SK-N-SH treated with all-trans-retinoic acid at 6 μM for 48 hours (cell line): ENCODE measurements around the gene TTC33.

ENCODE experiments used
- ATAC-seq: fragments of 200-7000 bp; cut with Tn5 transposase; 3 replicates; pipeline ENCODE4 v1.9.1; 2020; ENCODE audit warnings: mild to moderate bottlenecking, moderate library complexity
- ARNTL ChIP-seq: fragments of 450-650 bp; formaldehyde crosslinking; IDR thresholded peaks from 2 replicates; pipeline ENCODE4 v1.5.0; 2020; ENCODE audit warnings: low read depth, mild to moderate bottlenecking, moderate library complexity, borderline replicate concordance
- BACH2 ChIP-seq: fragments of 250-450 bp; sonication (Bioruptor Pico); IDR thresholded peaks from 2 replicates; pipeline ENCODE4 v1.9.0; 2021; ENCODE audit warnings: mild to moderate bottlenecking, borderline replicate concordance
- CREB5 ChIP-seq: fragments of 250-450 bp; sonication (Bioruptor Pico); IDR thresholded peaks from 2 replicates; pipeline ENCODE4 v1.5.1; 2020; ENCODE audit warnings: low read depth, mild to moderate bottlenecking, moderate library complexity
- CSDC2 ChIP-seq: fragments of 250-450 bp; sonication (Bioruptor Pico); IDR thresholded peaks from 2 replicates; pipeline ENCODE4 v1.5.0; 2020; ENCODE audit warnings: mild to moderate bottlenecking, moderate library complexity
- ESRRG ChIP-seq: fragments of 250-450 bp; sonication (Bioruptor Pico); IDR thresholded peaks from 2 replicates; pipeline ENCODE4 v1.6.1; 2021; ENCODE audit warnings: mild to moderate bottlenecking
- GLIS3 ChIP-seq: fragments of 250-450 bp; sonication (Bioruptor Pico); IDR thresholded peaks from 2 replicates; pipeline ENCODE4 v1.5.0; 2020; ENCODE audit warnings: mild to moderate bottlenecking, moderate library complexity
- ISL1 ChIP-seq: fragments of 250-450 bp; sonication (Bioruptor Pico); IDR thresholded peaks from 2 replicates; pipeline ENCODE4 v2.1.2; 2022; ENCODE audit warnings: mild to moderate bottlenecking, moderate library complexity
- OSR1 ChIP-seq: fragments of 250-450 bp; sonication (Bioruptor Pico); IDR thresholded peaks from 2 replicates; pipeline ENCODE4 v1.8.0; 2022; ENCODE audit warnings: moderate library complexity, mild to moderate bottlenecking, inconsistent platforms
- POU6F1 ChIP-seq: fragments of 250-450 bp; sonication (Bioruptor Pico); IDR thresholded peaks from 2 replicates; pipeline ENCODE4 v1.8.0; 2021; ENCODE audit warnings: low read depth, mild to moderate bottlenecking, moderate library complexity, borderline replicate concordance
- PPARA ChIP-seq: fragments of 250-450 bp; sonication (Bioruptor Pico); IDR thresholded peaks from 2 replicates; pipeline ENCODE4 v1.5.0; 2020; ENCODE audit warnings: mild to moderate bottlenecking, borderline replicate concordance
- RARB ChIP-seq: fragments of 250-450 bp; sonication (Bioruptor Pico); IDR thresholded peaks from 2 replicates; pipeline ENCODE4 v1.8.0; 2021; ENCODE audit warnings: mild to moderate bottlenecking, moderate library complexity
- SNAI2 ChIP-seq: fragments of 250-450 bp; sonication (Bioruptor Pico); IDR thresholded peaks from 2 replicates; pipeline ENCODE4 v1.5.0; 2020; ENCODE audit warnings: mild to moderate bottlenecking, moderate library complexity
- TCF4 ChIP-seq: fragments of 250-450 bp; sonication (Bioruptor Pico); IDR thresholded peaks from 2 replicates; pipeline ENCODE4 v1.8.0; 2021; ENCODE audit warnings: mild to moderate bottlenecking, moderate library complexity, borderline replicate concordance
- TOX ChIP-seq: fragments of 250-450 bp; sonication (Bioruptor Pico); IDR thresholded peaks from 2 replicates; pipeline ENCODE4 v1.8.0; 2021; ENCODE audit warnings: mild to moderate bottlenecking, moderate library complexity, borderline replicate concordance
- TSHZ2 ChIP-seq: fragments of 250-450 bp; sonication (Bioruptor Pico); IDR thresholded peaks from 2 replicates; pipeline ENCODE4 v1.5.0; 2020; ENCODE audit warnings: mild to moderate bottlenecking, moderate library complexity
- ZC3H10 ChIP-seq: fragments of 250-450 bp; sonication (Bioruptor Pico); IDR thresholded peaks from 2 replicates; pipeline ENCODE4 v1.5.1; 2021; ENCODE audit warnings: mild to moderate bottlenecking, moderate library complexity
- ZFP3 ChIP-seq: fragments of 250-450 bp; sonication (Bioruptor Pico); IDR thresholded peaks from 2 replicates; pipeline ENCODE4 v1.5.0; 2020; ENCODE audit warnings: mild to moderate bottlenecking, moderate library complexity
- ZFP30 ChIP-seq: fragments of 450-650 bp; formaldehyde crosslinking; IDR thresholded peaks from 2 replicates; pipeline ENCODE4 v1.5.0; 2022; ENCODE audit warnings: mild to moderate bottlenecking, moderate library complexity
- ZNF565 ChIP-seq: fragments of 450-650 bp; formaldehyde crosslinking; conservative IDR thresholded peaks from 2 replicates; pipeline ENCODE4 v1.5.0; 2020; ENCODE audit warnings: low read depth, mild to moderate bottlenecking, moderate library complexity
- ZNF70 ChIP-seq: fragments of 450-650 bp; formaldehyde crosslinking; IDR thresholded peaks from 2 replicates; pipeline ENCODE4 v1.5.0; 2020; ENCODE audit warnings: mild to moderate bottlenecking, moderate library complexity
- ZNF8 ChIP-seq: fragments of 450-650 bp; formaldehyde crosslinking; IDR thresholded peaks from 2 replicates; pipeline ENCODE4 v1.5.0; 2020; ENCODE audit warnings: mild to moderate bottlenecking, moderate library complexity
- TF ChIP-seq, protein P1 (sequence below): fragments of 250-450 bp; sonication (Bioruptor Pico); IDR thresholded peaks from 2 replicates; pipeline ENCODE4 v1.8.0; 2020; ENCODE audit warnings: mild to moderate bottlenecking, moderate library complexity, borderline replicate concordance
- TF ChIP-seq, protein P2 (sequence below): fragments of 250-450 bp; sonication (Bioruptor Pico); IDR thresholded peaks from 2 replicates; pipeline ENCODE4 v1.5.1; 2021; ENCODE audit warnings: mild to moderate bottlenecking, moderate library complexity

Gene TTC33

DNA sequence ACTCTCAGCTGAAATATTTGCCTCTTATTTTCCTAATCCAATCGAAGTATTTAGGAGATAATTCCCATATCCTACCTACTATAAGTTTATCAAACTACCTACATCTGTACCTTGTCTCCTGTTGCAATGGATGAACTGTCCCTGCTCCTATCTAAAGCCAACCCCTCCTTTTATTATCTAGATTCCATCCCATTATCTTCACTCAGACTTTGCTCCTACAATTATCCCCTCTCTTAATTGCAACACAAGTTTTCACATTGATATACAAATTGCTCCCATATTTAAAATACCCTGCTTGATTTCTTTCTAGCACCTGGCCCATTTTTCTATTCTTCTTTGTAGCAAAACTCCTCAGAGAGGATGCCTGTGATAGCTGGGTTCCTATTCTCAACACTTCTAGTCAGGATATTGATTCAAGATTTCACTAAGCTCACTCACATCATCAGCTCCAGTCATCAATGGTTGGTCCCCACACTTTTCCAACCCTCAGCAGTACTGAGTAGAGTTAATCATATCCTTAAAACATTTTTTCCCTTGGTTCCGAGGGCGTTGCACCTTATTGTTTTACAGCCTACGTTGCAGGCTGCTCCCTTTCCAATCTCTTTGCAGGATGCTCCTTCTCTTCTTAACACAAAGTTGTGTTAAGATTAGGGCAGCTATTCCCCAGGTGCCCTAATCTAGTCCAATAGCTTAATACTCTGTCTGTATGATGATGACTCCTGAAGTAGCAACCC is 253.9 kb downstream of the TTC33 start:
- ATAC-seq: no peak
- no peak for TF ChIP-seq CSDC2

DNA sequence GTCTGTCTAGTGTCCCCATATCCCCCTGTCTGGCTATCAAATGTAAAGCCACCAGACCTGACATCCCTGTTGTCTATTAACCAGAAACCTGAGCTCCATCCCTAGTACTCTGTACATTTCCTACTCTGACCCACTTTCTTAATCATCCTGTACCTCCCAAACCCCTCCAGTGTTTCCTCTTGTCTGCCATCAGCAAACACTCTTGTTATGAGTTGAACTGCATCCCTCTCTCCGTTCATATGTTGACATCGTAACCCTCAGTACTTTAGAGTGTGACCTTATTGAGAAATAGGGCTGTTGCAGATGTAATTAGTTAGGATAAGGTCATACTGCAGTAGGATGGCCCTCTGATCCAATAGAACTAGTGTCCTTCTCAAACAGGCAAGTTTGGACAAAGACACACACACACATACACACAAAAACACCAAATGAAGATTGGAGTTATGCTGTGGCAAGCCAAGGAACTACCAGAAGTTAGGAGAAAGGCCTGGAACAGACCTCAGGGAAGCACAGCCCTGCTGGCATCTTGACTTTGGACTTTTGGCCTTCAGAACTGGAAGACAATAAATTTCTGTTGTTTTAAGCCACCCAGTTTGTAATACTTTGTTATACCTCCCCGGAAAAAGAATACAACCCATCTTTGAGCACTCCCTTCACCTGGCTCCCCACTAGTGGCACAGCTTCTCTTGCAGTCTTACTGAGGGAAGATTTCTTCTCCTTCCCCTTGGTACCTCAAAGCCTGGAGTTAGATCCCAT is 256.1 kb downstream of the TTC33 start:
- TF ChIP-seq ZFP30 (CRISPR knock-in tag) (no peak), RARB (CRISPR knock-in tag) (no peak)
- ATAC-seq: no peak

- TF ChIP-seq CSDC2 (no peak), ISL1 (CRISPR knock-in tag) (no peak), ZNF565 (CRISPR knock-in tag) (no peak), SNAI2 (no peak), CREB5 (CRISPR knock-in tag) (no peak), ESRRG (CRISPR knock-in tag) (no peak), TSHZ2 (CRISPR knock-in tag) (no peak), OSR1 (CRISPR knock-in tag) (no peak), GLIS3 (CRISPR knock-in tag) (no peak), ZNF70 (no peak), ZC3H10 (no peak), BACH2 (CRISPR knock-in tag) (no peak), ZNF8 (CRISPR knock-in tag) (no peak), ZFP3 (CRISPR knock-in tag) (no peak), PPARA (CRISPR knock-in tag) (no peak)
- TF ChIP-seq, protein P1, sequence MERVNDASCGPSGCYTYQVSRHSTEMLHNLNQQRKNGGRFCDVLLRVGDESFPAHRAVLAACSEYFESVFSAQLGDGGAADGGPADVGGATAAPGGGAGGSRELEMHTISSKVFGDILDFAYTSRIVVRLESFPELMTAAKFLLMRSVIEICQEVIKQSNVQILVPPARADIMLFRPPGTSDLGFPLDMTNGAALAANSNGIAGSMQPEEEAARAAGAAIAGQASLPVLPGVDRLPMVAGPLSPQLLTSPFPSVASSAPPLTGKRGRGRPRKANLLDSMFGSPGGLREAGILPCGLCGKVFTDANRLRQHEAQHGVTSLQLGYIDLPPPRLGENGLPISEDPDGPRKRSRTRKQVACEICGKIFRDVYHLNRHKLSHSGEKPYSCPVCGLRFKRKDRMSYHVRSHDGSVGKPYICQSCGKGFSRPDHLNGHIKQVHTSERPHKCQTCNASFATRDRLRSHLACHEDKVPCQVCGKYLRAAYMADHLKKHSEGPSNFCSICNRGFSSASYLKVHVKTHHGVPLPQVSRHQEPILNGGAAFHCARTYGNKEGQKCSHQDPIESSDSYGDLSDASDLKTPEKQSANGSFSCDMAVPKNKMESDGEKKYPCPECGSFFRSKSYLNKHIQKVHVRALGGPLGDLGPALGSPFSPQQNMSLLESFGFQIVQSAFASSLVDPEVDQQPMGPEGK (CRISPR knock-in tag): no peak
- TF ChIP-seq, protein P2, sequence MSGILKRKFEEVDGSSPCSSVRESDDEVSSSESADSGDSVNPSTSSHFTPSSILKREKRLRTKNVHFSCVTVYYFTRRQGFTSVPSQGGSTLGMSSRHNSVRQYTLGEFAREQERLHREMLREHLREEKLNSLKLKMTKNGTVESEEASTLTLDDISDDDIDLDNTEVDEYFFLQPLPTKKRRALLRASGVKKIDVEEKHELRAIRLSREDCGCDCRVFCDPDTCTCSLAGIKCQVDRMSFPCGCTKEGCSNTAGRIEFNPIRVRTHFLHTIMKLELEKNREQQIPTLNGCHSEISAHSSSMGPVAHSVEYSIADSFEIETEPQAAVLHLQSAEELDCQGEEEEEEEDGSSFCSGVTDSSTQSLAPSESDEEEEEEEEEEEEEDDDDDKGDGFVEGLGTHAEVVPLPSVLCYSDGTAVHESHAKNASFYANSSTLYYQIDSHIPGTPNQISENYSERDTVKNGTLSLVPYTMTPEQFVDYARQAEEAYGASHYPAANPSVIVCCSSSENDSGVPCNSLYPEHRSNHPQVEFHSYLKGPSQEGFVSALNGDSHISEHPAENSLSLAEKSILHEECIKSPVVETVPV (CRISPR knock-in tag): no peak
- ATAC-seq: no peak
Observed at GRCh38 chr5:40499007-40499406, 256.8 kb downstream of the TTC33 start.

- no peak for TF ChIP-seq TCF4 (CRISPR knock-in tag)
- TF ChIP-seq ARNTL: no peak
- TF ChIP-seq ZNF565 (CRISPR knock-in tag): no peak
- no peak for TF ChIP-seq BACH2 (CRISPR knock-in tag)
- TF ChIP-seq ZNF8 (CRISPR knock-in tag): no peak
- no peak for TF ChIP-seq ZC3H10
- no peak for TF ChIP-seq TOX (CRISPR knock-in tag)
- no peak for TF ChIP-seq POU6F1 (CRISPR knock-in tag)
- TF ChIP-seq, protein P1 (CRISPR knock-in tag): no peak
- TF ChIP-seq ZFP3 (CRISPR knock-in tag): no peak
- TF ChIP-seq ZNF70: no peak
- no peak for TF ChIP-seq CSDC2
- no peak for TF ChIP-seq OSR1 (CRISPR knock-in tag)
- ATAC-seq: no peak
Observed at GRCh38 chr5:40497573-40497972, 258.2 kb downstream of the TTC33 start.
